IMR-90 (cell line): ENCODE data around the gene SH2D4B. TPM values are rescaled to one million over a fixed set of nuclear protein-coding genes. Genes with fewer than 3 reads are reported as not detected.

Experiments
- ATAC-seq: fragments of 200-7000 bp; cut with Tn5 transposase; 2 replicates; pipeline ENCODE4 v1.9.1; 2020; ENCODE audit warnings: low read depth, mild to moderate bottlenecking, moderate library complexity
- BruUV-seq: library from RNA; stranded (reverse); fragments of 400-500 nt; replicated peaks from 2 replicates; lab custom pipeline; 2021; lab: Mats Ljungman, UMichigan
- CTCF ChIA-PET: fragments of 300-600 bp; formaldehyde crosslinking; extraction: SDS; loops from one replicate; lab custom pipeline; 2021; ENCODE audit warnings: antibody characterized with exemption; lab: Yijun Ruan, JAX
- POLR2A ChIA-PET: fragments of 300-600 bp; sonication (Branson Sonifier 250); formaldehyde crosslinking; loops from one replicate; lab custom pipeline; 2022; ENCODE audit warnings: antibody characterized with exemption; ENCODE audit not compliant: unreplicated experiment; lab: Charles Lee
- DNase-seq: peaks from one replicate; pipeline ENCODE4 v3.0.0; 2013
- H2AFZ ChIP-seq: replicated peaks from 2 replicates; pipeline ENCODE3; 2013; ENCODE audit warnings: low read length, mild to moderate bottlenecking; ENCODE audit not compliant: poor library complexity
- H2AK5ac ChIP-seq: 2 replicates; pipeline ENCODE4 v1.6.1; 2013; ENCODE audit warnings: low read depth, low read length, inconsistent platforms
- H2AK9ac ChIP-seq: replicated peaks from 2 replicates; pipeline ENCODE3; 2013; ENCODE audit warnings: mild to moderate bottlenecking, low read depth, low read length, moderate library complexity; ENCODE audit not compliant: poor library complexity
- H2BK120ac ChIP-seq: 2 replicates; pipeline ENCODE4 v1.6.1; 2013; ENCODE audit warnings: low read depth, low read length, inconsistent platforms
- H2BK15ac ChIP-seq: 3 replicates; pipeline ENCODE4 v1.6.1; 2013; ENCODE audit warnings: low read depth, low read length, inconsistent platforms
- H2BK20ac ChIP-seq: 2 replicates; pipeline ENCODE4 v1.6.1; 2013; ENCODE audit warnings: low read depth, mild to moderate bottlenecking, inconsistent platforms, low read length, moderate library complexity
- H2BK5ac ChIP-seq: 2 replicates; pipeline ENCODE4 v1.6.1; 2013; ENCODE audit warnings: mild to moderate bottlenecking, low read depth, low read length, inconsistent platforms; ENCODE audit not compliant: poor library complexity, severe bottlenecking
- H3K14ac ChIP-seq: replicated peaks from 2 replicates; pipeline ENCODE4 v1.6.1; 2013; ENCODE audit warnings: low read depth, low read length, inconsistent platforms
- H3K18ac ChIP-seq: 2 replicates; pipeline ENCODE4 v1.6.1; 2013; ENCODE audit warnings: low read depth, low read length, control low read depth
- H3K23ac ChIP-seq: 2 replicates; pipeline ENCODE4 v1.6.1; 2013; ENCODE audit warnings: low read depth, low read length, inconsistent platforms
- H3K27ac ChIP-seq: 2 replicates; pipeline ENCODE4 v1.5.1; 2013; ENCODE audit warnings: mild to moderate bottlenecking, control low read depth, low read length; ENCODE audit not compliant: insufficient read depth
- H3K27me3 ChIP-seq: 2 replicates; pipeline ENCODE4 v1.6.1; 2013; ENCODE audit warnings: low read length; ENCODE audit not compliant: control insufficient read depth, insufficient read depth
- H3K36me3 ChIP-seq: 2 replicates; pipeline ENCODE4 v1.6.1; 2013; ENCODE audit warnings: low read length, mixed read lengths; ENCODE audit not compliant: control insufficient read depth, insufficient read depth
- H3K4ac ChIP-seq: 2 replicates; pipeline ENCODE4 v1.6.1; 2013; ENCODE audit warnings: low read depth, low read length, inconsistent platforms
- H3K4me1 ChIP-seq: 2 replicates; pipeline ENCODE4 v1.6.1; 2013; ENCODE audit warnings: low read length, mixed read lengths; ENCODE audit not compliant: control insufficient read depth, insufficient read depth
- H3K4me2 ChIP-seq: 2 replicates; pipeline ENCODE4 v1.6.1; 2013; ENCODE audit warnings: low read depth, mild to moderate bottlenecking, control low read depth, low read length, moderate library complexity
- H3K4me3 ChIP-seq: 2 replicates; pipeline ENCODE4 v1.5.1; 2013; ENCODE audit warnings: low read depth, mild to moderate bottlenecking, control low read depth, low read length, moderate library complexity; ENCODE audit not compliant: insufficient read depth
- H3K56ac ChIP-seq: 2 replicates; pipeline ENCODE4 v1.6.1; 2013; ENCODE audit warnings: low read length, inconsistent platforms; ENCODE audit not compliant: insufficient read depth; ENCODE audit errors: extremely low read depth
- H3K79me1 ChIP-seq, 2 experiments: 2 replicates each; pipeline ENCODE4 v1.6.1; 2013; ENCODE audit warnings: low read length in 2 of 2, inconsistent platforms in 1 of 2, low read depth in 1 of 2
- H3K9ac ChIP-seq: 2 replicates; pipeline ENCODE4 v1.6.1; 2013; ENCODE audit warnings: low read depth, low read length, control low read depth
- H3K9me1 ChIP-seq: 2 replicates; pipeline ENCODE4 v1.6.1; 2013; ENCODE audit warnings: low read length, inconsistent platforms; ENCODE audit not compliant: insufficient read depth
- H3K9me3 ChIP-seq: 2 replicates; pipeline ENCODE4 v1.6.1; 2013; ENCODE audit warnings: low read length; ENCODE audit not compliant: control insufficient read depth, insufficient read depth
- H4K20me1 ChIP-seq: 2 replicates; pipeline ENCODE4 v1.6.1; 2013; ENCODE audit warnings: low read length, inconsistent platforms; ENCODE audit not compliant: insufficient read depth
- H4K5ac ChIP-seq: 2 replicates; pipeline ENCODE4 v1.6.1; 2013; ENCODE audit warnings: mild to moderate bottlenecking, low read depth, low read length, control low read depth
- H4K8ac ChIP-seq, 2 experiments: 2 replicates each; pipeline ENCODE4 v1.6.1; 2013; ENCODE audit warnings: low read depth in 2 of 2, low read length in 2 of 2, control low read depth in 1 of 2, inconsistent platforms in 1 of 2
- H4K91ac ChIP-seq: 2 replicates; pipeline ENCODE4 v1.6.1; 2013; ENCODE audit warnings: low read depth, low read length, inconsistent platforms; ENCODE audit not compliant: insufficient read depth
- CTCF ChIP-seq: conservative IDR thresholded peaks from 2 replicates; pipeline ENCODE4 v1.5.1; 2012; ENCODE audit warnings: mild to moderate bottlenecking, low read depth, low read length, improper control_type of control experiment
- MAFK ChIP-seq: IDR thresholded peaks from 2 replicates; pipeline ENCODE4 v1.6.1; 2012; ENCODE audit warnings: low read depth, low read length, improper control_type of control experiment
- MXI1 ChIP-seq: IDR thresholded peaks from 2 replicates; pipeline ENCODE4 v1.6.1; 2012; ENCODE audit warnings: low read depth, mild to moderate bottlenecking, low read length, moderate library complexity, borderline replicate concordance
- NFE2L2 ChIP-seq: fragments of 150-350 bp; IDR thresholded peaks from 2 replicates; pipeline ENCODE4 v1.6.1; 2016; ENCODE audit warnings: low read depth, mild to moderate bottlenecking, low read length
- POLR2A ChIP-seq: IDR thresholded peaks from 2 replicates; pipeline ENCODE4 v1.6.1; 2012; ENCODE audit warnings: mild to moderate bottlenecking, low read depth, low read length
- RAD21 ChIP-seq: IDR thresholded peaks from 2 replicates; pipeline ENCODE4 v1.6.1; 2012; ENCODE audit warnings: low read length, improper control_type of control experiment
- SMC3 ChIP-seq: fragments of 150-350 bp; IDR thresholded peaks from 2 replicates; pipeline ENCODE4 v1.6.1; 2016; ENCODE audit warnings: low read depth, mild to moderate bottlenecking, antibody characterized with exemption, low read length, moderate library complexity
- WGBS, 2 experiments: methylation state at CpG; one replicate each; pipeline versions ENCODE4 v1.1.5 to v1.1.7; 2013; ENCODE audit warnings: missing lambda C conversion rate in 2 of 2; ENCODE audit not compliant: insufficient read length in 1 of 2; ENCODE audit errors: extremely low coverage in 2 of 2; 5-methylcytosine and 5-hydroxymethylcytosine counted together
- dilution Hi-C: fragments of 300-500 bp; cut with HindIII; formaldehyde crosslinking; loops from one replicate; pipeline ENCODE4 v1.14.3; 2018; ENCODE audit warnings: low sequenced_read_pairs; ENCODE audit not compliant: unreplicated experiment
- in situ Hi-C: fragments of 300-500 bp; cut with MboI; formaldehyde crosslinking; loops from 3 replicates; pipeline ENCODE4 v1.14.3; 2019; ENCODE audit warnings: low sequenced_read_pairs, inconsistent platforms, mixed read lengths
- intact Hi-C: fragments of 100-400 bp; cut with micrococcal nuclease; formaldehyde crosslinking; loops from 2 replicates; pipeline ENCODE4 v1.10.0; 2022
- polyA plus RNA-seq, 3 experiments: library from polyadenylated mRNA; depleted of rRNA; stranded (reverse); fragments of >200 nt; gene quantifications; 2 replicates each; pipeline ENCODE4 v1.2.3, GENCODE V29; 2012; ENCODE audit warnings: low replicate concordance in 1 of 3
- total RNA-seq: library from RNA; depleted of rRNA; stranded (reverse); fragments of >200 nt; gene quantifications from 2 replicates; pipeline ENCODE4 v1.2.3, GENCODE V29; 2012

The SH2D4B gene
- total and polyA plus RNA-seq, 2 of the 4 experiments (the other 2 are of a cell fraction) = not detected

DNA sequence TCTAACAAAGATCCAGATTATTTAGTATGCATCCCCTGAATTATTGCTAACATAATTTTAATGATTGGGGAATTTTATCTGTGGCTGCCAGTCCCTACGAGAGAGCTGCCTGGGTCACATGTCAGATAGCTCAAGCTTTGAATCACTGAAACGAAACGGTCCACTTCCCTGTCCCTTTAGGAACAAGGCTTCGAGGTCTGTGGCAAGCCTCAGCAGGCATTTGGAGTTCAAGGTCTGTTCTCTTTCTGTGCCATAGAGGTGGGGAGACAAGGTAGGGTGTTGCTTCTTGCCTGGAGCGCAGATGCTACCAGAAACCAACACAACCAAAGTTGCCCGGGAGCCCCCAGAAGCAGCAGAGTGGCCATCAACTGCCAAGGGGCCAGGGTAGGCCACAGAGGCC is 13.9 kb upstream of the SH2D4B start:
- ChIA-PET CTCF (no interaction called here), POLR2A (no interaction called here)
- dilution Hi-C loops = no loop called here
- Histone ChIP-seq H2AK9ac (peak overlapping the region; percentile 37), H3K14ac (no peak overlapping the region), H2BK5ac (no peak overlapping the region), H2BK120ac (no peak overlapping the region), H3K9me1 (no peaks in the 10 kb centered on the region; the same call in 1 of the 2 replicates), H3K9ac (no peak overlapping the region), H3K27ac (no peak overlapping the region), H3K56ac (no peak overlapping the region), H3K79me1 (no peaks in the 10 kb centered on the region), H4K20me1 (no peaks in the 10 kb centered on the region), H3K23ac (no peak overlapping the region), H3K4me2 (no peak overlapping the region), H3K4ac (no peak overlapping the region), H4K5ac (no peak overlapping the region), H3K27me3 (no peaks in the 10 kb centered on the region), H3K9me3 (no peaks in the 10 kb centered on the region), H4K91ac (no peak overlapping the region), H3K36me3 (peaks cover 8% of the 10 kb centered on the region; the same call in 1 of the 2 replicates), H2BK20ac (no peak overlapping the region), H3K18ac (no peak overlapping the region), H4K8ac (no peak overlapping the region), H2AFZ (no peak overlapping the region), H3K4me3 (no peak overlapping the region), H3K4me1 (no peaks in the 10 kb centered on the region), H2AK5ac (no peak overlapping the region), H2BK15ac (no peak overlapping the region)
- no peak for DNase-seq
- TF ChIP-seq NFE2L2 = no peak
- TF ChIP-seq RAD21 = no peak
- no peak for TF ChIP-seq MXI1
- no peak for TF ChIP-seq MAFK
- no peak for TF ChIP-seq SMC3
- no peak for TF ChIP-seq CTCF
- TF ChIP-seq POLR2A = no peak
- intact Hi-C loops = no loop called here
- no peak for ATAC-seq
- in situ Hi-C loops = no loop called here
- no CpG with 5 or more reads among the region's 6 CpGs for WGBS, 2 experiments
- no TSS peak for BruUV-seq
